Embryonic facial prominence (tissue), 1 donor: ENCODE data around the gene SPRED1.

Experiments used
- DNase-seq: peaks from one replicate; pipeline ENCODE4 v3.0.0-alpha.2; 2016; ENCODE audit errors: extremely low spot score

Gene SPRED1

DNA sequence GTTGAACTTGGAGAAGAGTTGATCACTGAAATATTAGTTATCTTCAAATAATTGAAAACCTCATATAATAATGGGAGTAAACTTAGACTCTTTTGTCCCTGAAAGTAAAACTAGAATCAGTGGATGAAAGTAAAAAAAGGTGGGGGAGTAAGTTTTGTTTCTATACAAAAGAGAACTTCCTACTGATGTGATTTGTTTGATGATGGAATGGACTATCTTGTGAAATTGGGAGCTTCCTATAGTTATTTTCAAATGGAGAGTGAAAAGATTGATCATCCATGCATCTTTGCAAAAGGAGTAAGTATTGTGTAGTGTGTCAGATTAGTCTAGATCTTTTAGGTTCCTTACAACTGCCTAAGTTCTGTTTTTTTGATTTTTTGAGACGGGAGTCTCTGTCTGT is 28.4 kb downstream of the SPRED1 start:
- no peak for DNase-seq

- DNase-seq: no peak
Observed at GRCh38 chr15:38283010-38283409, 30.4 kb downstream of the SPRED1 start.

DNA sequence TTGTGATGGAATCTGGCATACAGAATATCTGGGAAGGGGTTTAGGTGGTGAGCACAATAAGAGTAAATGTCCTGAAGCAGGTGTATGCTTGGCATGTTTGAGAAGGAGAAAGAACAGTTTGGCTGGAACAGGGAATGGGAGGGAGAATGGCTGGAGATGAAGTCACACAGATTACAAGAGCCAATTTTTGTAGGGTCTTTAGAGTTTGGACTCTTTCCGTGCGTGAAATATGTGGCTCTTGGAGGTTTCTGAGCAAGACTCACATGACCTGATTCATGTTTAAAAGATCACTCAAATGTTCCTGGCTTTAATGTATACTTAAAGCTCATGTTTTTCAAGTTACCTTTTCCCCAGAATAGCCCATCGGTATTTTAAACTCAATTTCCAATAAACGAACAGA is 32.8 kb downstream of the SPRED1 start:
- no peak for DNase-seq

DNA sequence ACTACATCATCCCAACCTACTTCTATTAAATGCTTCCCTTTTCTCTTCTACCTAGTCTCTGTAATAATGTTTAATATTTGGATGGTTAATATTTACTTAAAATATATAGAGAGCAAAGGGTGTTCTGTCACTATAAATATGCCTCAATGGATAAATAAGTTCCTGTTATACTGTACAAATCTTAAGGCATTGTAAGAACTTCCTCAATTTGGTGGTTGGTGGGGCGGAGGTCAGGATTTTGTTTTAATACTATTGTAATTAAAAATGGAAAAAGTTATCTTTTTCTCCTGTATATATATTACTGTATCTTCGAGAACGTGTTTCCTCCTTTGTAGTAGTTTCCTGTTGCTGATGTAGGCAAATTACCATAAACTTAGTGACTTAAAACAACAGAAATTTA is 41.5 kb downstream of the SPRED1 start:
- DNase-seq: no peak

DNA sequence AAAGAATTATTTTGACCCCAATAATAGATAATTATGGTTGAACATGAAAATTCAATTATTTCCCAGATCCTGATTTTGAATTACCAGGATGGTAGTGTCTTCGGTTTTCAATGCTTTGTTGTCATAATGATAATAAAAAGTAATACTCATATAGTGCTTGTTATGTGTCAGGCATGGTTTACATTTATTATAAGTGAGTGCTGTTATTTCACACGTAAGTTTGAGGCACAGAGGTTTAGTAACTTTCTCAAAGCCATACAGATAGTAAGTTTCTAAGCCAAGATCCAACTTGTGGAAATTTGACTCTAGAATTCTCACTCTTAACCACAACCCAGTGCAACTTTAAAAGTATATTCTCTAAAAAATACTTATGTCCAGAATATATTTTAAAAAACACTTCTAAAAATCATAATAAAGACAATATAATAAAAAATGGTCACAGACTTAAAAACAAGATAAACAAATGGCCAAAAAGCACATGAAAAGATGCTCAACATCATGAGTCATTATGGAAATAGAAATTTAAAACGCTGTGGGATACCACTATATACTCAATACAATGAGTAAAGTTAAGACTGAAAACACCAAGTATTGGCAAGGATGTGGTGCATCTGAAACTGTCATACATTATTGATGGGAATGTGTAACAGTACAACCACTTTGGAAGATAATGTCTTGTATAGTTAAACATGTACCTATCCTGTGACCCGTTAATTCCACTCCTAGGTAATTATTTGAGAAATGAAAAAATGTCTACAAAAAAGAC is 45.2 kb downstream of the SPRED1 start:
- no peak for DNase-seq

DNA sequence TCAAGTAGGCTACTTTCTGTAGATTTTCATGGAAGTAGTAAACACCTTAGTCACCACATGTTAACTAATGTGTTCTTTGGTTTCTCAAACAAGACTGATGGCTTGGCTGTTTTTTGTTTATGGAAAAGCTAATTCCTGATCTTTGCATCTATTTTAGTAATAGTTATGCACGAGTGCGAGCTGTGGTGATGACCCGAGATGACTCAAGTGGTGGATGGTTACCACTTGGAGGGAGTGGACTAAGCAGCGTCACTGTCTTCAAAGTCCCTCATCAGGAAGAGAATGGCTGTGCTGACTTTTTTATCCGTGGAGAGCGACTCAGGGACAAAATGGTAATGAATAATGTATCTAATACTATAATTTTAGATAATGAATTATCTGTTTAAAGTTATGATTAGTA is 46.6 kb downstream of the SPRED1 start:
- no peak for DNase-seq

- no peak for DNase-seq
Observed at GRCh38 chr15:38300395-38300794, 47.8 kb downstream of the SPRED1 start.

GRCh38 chr15:38304481-38304880 is 51.8 kb downstream of the SPRED1 start:
- no peak for DNase-seq

DNA sequence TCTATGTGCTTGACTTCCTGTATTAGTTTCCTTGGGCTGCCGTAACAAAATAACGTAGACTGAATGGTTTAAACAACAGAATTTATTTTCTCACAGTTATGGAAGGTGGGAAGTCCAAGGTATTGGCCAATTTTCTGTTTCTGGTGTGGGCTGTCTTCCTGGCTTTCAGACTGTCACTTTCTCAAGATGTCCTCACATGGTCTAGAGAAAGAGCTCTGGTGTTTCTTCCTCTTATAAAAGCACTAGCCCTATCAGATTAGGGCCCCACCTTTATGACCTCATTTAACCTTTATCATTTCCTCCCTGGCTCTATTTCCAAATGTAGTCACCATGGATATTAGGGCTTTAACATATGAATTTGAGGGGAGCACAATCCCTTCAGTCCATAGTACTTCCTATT is 54.6 kb downstream of the SPRED1 start:
- no peak for DNase-seq

DNA sequence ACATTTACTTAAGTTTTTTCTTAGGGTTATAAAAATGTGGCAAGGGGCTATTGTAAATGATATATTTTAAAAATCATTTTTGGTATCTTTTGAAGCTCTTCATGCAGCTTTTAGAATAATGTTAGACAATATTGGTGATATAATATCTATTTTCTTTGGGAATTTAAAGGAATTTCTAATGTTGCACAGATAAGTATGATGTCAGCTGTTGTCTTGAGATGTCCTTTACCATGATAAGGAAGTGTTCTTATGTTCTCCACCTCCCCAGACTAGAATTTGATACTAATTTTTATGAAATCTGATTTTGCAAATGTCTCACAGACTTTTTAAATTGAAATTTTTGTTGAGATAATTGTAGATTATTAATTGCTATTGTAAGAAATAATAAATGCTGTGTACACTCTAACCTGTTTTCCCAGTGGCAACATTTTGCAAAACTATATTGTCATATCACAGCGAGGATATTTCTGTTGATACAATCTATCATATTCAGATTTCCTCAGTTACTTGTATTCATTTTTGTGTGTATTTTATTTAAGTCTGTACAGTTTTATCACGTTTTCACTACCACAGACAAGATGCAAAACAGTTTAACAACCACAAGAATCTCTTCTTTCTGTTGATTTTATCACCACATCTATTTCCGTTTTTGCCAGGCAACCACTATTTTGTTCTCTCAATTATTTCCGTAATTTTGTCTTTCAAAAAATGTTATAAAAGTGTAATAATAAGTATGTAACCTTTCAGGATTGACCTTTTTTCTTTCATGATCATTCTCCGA is 55.4 kb downstream of the SPRED1 start:
- DNase-seq: no peak

GRCh38 chr15:38308797-38309196 is 56.2 kb downstream of the SPRED1 start:
- no peak for DNase-seq

- DNase-seq: no peak
Observed at GRCh38 chr15:38312190-38312589, 59.6 kb downstream of the SPRED1 start.

- DNase-seq: no peak
Observed at GRCh38 chr15:38316311-38316710, 63.7 kb downstream of the SPRED1 start.

DNA sequence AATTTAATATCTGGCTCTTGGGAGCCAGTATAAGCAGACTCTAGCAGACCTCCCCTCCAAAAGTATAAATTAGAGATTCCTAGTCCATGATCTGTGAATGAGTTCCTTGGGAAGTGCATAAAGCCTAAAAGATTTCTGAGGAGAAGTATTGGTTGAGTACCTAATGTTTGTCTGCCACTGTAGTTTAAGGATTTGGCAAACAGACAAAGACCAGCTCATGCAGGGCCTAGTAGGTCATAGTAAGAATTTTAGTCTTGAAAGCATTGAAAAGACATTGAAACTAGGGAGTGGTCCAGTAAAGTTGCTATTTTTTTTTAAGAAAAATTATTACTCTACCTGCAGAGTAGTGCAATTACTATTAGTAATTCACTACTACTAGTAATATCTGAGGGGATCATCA is 67.5 kb downstream of the SPRED1 start:
- DNase-seq: no peak

- no peak for DNase-seq
Observed at GRCh38 chr15:38320866-38321265, 68.2 kb downstream of the SPRED1 start.

GRCh38 chr15:38323895-38324294 is 71.3 kb downstream of the SPRED1 start:
- DNase-seq: no peak

DNA sequence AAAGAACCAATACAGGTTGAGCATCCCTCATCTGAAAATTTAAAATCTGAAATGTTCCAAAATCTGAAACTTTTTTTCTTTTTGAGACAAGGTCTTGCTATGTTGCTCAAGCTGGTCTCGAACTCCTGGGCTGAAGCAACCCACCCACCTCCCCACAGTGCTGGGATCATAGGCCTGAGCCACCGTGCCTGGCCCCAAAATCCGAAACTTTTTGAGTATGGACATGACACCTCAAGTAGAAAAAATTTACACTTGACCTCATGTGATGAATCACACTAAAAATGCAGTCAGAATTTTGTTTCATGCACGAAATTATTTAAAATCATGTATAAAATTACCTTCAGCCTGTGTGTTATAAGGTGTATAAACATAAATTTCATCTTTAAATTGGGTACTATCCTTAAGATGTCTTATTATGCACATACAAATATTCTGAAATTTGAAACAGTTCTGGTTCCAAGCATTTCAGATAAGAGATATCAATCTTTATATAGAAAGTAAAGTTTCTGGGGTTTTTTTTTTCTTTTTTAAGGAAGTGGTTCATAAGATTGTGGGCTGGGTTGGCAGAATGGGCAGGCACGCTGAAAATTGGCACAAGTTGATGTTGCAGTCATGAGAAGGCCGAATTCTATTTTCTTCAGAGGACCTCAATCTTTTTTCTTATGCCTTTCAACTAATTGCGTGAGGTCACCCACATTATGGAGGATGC is 72.5 kb downstream of the SPRED1 start:
- DNase-seq: no peak

DNA sequence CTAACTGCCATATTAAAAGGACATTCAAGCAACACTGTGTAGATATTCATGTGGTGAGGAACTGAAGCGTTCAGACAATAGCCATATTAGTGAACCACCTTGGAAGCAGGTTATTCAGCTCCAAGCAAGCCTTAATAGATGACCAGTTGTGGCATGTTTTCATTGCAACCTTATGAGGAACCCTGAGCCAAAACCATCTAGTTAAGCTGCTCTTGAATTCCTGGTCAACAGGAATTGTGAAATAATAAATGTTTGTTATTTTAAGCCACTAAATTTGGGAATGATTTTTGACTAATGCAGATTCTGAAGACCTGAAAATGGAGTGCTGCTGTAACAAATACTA is 73.0 kb downstream of the SPRED1 start:
- no peak for DNase-seq

GRCh38 chr15:38332711-38333110 is 80.1 kb downstream of the SPRED1 start:
- DNase-seq: no peak

- DNase-seq: no peak
Observed at GRCh38 chr15:38335116-38335515, 82.5 kb downstream of the SPRED1 start.

DNA sequence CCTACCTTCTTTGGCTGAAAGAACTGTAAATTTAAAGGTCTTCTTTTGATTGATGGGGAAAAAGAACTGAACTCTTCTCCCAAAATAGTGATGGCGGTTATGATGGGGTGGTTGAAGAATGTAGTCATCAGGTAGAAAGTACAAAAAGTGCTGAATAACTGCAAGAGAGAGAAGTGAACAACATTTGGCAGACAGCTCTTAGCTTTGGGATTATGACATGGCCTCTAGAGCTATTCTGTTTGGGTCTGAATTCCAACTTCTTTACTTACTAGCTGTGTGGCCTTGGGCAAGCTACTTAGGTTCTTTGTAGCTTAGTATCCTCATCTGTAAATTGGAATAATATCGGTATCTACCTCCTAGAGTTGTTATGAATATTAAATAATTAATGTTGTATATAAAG is 91.7 kb downstream of the SPRED1 start:
- no peak for DNase-seq

GRCh38 chr15:38349251-38349650 is 96.6 kb downstream of the SPRED1 start:
- DNase-seq: no peak

DNA sequence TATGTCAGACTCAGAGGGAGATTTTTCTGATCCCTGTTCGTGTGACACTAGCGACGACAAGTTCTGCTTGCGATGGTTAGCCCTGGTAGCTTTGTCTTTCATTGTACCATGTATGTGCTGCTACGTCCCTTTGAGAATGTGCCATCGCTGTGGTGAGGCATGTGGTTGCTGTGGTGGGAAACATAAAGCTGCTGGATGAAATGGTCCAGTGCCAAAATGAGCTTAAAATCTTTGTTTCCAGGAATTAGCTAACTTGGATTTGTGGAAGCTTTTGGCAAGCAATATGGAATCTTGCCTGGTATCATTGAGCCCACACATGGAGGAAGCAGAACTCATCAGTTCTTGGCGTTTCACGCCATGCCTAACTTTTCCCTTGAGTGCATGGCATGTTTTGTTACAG is 98.8 kb downstream of the SPRED1 start:
- peak; percentile 22 for DNase-seq
